Measurements from ENCODE around the gene LMOD1.
"Not testable (repeated sequence)": the region's sequence is repeated elsewhere in the genome, so short reads cannot be mapped to it uniquely, and the experiment has no call there.

LMOD1 gene

DNA sequence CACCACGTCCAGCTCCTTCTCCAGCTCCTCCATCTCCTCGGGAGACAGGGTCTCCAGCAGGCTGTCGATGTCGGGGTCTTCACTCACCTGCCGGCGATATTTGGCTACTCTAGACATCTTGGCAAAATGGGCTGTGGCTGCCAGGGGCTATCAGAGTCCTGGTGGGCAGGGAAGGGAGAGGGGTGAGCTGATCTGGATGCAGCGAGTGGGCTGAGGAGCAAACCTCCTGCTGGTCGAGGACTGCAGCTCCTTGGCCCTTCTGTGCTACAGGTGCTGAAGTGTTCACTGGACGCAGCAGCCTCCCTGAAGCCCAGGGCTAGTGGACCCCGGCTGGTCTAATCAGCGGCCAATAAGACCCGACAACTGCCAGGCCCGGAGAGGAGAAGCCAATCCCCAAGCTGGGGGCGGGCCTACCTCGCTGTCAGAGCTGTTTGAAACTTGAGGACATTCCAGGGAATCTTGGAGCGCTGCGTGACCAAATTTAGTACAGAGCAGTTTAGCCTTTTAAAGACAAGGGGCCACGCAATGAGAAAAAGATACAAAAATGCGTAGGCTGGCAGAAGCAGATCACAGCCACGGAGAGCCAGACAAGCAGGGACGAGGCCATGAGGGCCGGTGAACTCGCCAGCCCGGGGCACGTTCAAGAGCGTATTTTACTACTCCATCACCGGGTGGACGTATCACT, at the start of gene LMOD1:
TSS of gene LMOD1 (minus strand) at position 325 of the 685 bp plus-strand sequence. CDS start at position 117, 208 bp downstream.
- DNase-seq = no peak

DNA sequence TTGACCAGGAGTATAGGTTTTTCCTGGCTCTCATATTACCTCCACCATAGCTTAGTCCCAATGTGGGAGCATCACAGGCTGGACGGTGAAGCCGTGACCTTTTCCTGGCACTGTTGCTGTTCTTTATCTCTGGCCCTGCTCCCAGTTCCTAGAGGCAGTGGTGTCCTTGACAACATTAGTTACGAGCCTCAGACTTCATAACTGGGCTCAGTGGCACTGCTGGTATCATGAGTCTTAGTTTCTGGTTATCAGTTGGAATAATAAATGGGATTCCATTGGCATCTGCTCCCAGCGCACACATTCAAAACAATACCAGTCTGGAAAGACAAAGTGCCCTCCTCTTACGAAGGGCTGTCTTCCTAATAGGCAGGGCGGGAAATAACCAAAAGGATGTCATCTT, 44.1 kb upstream of the LMOD1 start:
- no peak for DNase-seq

DNA sequence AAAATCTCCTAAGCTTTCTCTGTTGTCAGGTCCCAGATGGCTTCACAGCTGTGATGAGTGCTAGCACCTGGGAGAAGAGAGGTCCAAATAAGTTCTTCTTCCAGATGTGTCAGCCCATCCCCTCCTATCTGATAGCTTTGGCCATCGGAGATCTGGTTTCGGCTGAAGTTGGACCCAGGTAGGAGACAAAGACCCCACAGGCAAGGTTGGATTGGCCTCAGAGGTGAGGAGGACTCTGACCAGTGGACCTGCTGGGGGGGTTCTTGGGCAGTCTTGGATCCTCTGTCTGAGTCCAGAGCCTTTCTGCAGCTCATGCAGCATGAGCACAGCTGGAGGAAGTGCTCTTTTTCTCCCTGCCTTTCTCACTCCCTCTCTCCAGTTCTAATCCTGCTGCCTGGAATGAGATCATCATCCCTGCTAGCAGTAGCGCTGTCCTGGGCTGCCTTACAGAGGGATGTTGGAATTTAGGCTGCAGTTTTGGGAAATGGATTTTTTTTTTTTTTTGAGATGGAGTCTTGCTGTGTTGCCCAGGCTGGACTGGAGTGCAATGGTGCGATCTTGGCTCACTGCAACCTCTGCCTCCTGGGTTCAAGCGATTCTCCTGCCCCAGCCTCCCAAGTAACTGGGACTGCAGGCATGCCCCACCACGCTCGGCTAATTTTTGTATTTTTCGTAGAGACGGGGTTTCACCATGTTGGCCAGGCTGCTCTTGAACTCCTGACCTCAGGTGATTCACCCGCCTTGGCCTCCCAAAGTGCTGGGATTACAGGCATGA, 43.2 kb upstream of the LMOD1 start:
- DNase-seq = no peak

DNA sequence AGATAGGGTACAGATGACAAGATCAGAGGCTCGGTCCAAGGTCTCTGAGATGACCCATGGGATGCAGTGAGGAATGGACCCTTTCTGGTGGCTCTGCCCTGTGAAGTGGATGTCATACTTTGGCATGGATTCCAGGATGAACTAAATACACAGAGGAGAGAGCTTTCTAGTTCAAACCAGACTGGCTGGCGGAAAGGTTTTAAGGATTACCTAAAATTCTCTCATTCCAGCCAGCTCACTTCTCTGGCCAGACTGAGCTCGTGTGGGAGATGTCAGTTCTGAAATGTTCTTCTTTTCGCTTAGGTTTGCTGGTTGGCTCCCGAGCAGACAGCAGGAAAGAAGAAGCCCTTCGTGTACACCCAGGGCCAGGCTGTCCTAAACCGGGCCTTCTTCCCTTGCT, 42.3 kb upstream of the LMOD1 start:
- DNase-seq = no peak

DNA sequence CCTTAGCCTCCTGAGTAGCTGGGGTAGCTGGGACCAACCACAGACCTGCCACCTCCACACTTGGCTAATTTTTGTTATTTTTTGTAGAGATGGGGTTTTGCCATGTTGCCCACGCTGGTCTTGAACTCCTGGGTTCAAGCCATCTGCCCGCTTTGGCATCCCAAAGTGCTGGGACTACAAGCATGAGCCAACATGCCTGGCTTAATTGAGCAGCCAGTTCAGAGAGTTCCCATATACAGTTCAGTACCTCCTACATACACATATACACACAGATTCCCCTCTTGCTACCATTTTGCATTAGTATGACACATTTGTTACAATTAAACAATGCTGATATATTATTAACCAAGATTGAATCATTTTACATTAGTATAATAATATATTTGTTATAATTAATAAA, 39.0 kb upstream of the LMOD1 start:
- no peak for DNase-seq

DNA sequence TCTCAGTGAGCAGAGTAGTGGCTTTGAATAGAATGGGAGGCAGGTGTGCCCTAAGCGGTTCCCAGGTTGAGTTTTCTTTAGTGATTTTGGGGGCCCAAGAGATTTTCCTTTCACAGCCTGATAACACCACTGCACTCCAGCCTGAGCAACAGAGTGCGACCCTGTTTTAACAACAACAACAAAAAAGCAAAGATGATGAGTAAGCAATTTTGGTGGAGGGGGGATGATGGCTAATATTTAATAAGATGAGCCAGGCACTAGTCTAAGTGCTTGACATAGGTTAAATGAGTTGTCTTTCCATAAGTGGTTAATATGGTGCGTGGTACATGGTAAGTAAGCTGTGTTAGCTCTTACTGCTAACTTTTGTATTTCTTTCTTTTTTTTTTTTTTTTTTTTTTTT, 38.1 kb upstream of the LMOD1 start:
- no peak for DNase-seq

DNA sequence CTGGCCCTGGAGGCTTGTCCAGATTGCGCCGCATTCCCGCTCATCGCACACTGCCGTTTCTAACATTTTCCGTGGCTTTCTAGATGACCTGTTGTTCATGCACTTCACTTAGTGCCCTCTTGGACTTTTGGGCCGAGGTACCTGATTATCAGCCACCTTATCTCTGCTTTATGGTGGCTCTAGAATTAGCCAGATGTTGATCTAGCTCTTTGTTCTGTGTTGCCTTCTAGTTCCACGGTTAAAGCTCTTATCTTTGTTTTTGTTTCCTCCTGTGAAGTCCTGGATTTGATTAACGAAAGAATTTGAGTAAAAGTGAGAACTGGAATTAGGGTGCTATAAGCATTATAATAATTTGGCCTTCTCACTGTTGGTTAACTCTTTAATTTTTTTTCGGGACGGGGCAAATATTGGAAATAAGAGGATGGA, 37.0 kb upstream of the LMOD1 start:
- DNase-seq = no peak

DNA sequence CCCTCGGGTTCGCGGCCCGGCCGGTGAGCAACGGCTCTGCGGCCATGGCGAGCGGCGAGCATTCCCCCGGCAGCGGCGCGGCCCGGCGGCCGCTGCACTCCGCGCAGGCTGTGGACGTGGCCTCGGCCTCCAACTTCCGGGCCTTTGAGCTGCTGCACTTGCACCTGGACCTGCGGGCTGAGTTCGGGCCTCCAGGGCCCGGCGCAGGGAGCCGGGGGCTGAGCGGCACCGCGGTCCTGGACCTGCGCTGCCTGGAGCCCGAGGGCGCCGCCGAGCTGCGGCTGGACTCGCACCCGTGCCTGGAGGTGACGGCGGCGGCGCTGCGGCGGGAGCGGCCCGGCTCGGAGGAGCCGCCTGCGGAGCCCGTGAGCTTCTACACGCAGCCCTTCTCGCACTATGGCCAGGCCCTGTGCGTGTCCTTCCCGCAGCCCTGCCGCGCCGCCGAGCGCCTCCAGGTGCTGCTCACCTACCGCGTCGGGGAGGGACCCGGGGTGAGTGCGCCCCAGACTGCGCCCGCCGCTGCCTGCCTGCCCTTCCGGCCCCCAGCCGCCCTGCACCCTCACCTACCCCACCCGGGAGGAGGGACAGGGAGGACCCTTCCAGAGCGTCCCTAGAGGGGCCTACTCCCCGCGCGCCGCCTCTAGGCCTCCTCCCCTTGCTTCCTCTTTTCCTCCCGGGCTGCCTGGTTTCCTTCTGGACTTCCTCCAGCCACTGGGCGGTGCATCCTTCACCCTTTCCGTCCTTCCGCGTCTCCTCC, 36.5 kb upstream of the LMOD1 start, which contains the start of gene RNPEP:
TSS of gene RNPEP (plus strand) at position 26 of the 757 bp plus-strand sequence. CDS start at position 45, 19 bp downstream.
- peak; percentile 58 for DNase-seq

DNA sequence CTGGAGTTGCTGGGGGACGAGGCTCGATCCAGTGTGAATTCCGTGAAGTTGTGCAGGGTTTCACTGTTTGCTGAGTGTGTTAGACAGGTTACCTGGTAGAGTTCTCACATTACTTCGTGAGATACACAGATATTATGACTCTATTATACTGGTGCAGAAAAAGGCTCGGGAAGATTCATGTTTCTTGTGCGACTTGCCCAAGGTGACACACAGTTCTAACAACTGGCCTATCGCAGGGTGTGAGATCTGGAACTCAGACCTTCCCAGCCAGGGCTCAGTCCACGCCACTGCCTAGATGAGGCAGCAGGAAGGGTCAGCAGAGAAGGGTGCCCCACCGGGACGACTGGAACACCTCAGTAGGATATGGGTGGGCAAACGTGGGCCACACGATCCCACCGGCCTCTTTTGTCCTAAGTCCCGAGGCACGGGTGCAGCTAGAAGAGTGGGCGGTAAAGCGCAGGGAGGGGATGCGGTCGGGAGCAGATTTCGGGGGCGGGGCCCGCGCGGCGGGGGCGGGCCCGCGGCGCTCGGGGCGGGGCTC, 35.8 kb upstream of the LMOD1 start:
- peak; percentile 73 for DNase-seq

DNA sequence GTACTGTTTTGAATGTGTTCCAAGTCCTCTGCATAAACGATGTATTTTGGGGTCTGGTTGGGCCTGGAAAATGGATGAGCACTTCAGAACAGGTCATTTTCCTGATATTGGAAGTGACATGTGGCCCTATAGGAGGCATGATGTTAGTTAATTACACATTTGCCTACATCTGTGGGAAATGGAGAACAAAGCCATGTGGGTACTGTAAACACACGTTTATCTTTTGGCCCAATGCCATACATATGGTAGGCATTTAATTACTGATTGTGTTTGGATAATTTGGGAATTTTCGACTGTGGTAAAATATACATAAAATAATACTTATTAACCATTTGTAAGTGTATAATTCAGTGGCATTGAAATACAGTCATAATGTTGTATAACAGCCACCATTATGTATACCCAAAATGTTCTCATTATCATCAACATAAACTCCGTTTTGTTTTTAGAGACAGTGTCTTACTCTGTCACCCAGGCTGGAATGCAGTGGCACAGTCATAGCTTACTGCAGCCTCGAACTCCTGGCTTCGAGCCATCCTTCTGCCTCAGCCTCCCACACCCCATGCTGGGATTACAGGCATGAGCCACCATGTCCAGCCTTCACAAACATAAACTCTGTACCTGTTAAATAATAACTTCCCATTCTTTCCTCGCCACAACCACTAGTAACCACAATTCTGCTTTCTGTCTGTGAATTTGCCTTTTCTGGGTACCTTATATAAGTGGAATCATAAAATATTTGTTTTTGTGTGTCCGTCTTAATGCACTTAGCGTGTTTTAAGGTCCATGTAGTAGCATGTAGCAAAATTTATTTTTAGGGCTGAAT, 24.2 kb upstream of the LMOD1 start:
- DNase-seq = no peak

- no peak for DNase-seq
These were observed 22.0 kb upstream of the LMOD1 start for GRCh38 chr1:201968202-201968925.

DNA sequence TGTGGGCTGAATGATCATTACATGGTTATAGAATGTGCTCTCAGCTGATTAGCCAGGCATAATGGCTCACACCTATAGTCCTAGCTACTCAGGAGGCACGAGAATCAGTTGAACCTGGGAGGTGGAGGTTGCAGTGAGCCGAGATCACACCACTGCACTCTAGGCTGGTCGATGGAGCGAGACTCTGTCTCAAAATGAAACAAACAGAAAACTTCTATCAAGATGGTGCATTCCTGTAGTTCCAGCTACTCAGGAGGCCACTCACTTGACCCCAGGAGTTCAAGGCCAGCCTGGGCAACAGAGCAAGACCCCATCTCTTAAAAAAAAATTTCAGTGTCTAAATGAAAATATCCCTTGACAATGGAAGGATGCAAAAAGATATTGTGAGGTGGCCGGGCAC, 19.8 kb upstream of the LMOD1 start:
- DNase-seq = no peak

GRCh38 chr1:201964261-201964660, 17.9 kb upstream of the LMOD1 start:
- no peak for DNase-seq

DNA sequence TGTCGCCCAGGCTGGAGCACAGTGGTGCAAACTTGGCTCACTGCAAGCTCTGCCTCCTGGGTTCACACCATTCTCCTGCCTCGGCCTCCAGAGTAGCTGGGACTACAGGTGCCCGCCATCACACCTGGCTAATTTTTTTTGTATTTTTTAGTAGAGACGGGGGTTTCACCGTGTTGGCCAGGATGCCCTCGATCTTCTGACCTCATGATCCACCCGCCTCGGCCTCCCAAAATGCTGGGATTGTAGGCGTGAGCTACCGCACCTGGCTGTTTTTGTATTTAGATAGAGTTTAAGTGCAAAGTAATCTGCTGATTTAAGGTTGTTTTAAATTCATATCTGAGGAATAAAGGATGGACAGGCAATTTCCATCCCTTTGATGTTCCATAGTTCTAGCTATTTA, 16.0 kb upstream of the LMOD1 start:
- DNase-seq = not testable (repeated sequence)

- DNase-seq = no peak
These were observed 12.0 kb upstream of the LMOD1 start for GRCh38 chr1:201958348-201958747.

GRCh38 chr1:201955729-201956143, 9.4 kb upstream of the LMOD1 start:
- DNase-seq = no peak

- peak; percentile 96 for DNase-seq
These were observed 8.8 kb upstream of the LMOD1 start, which contains the start of gene TIMM17A for GRCh38 chr1:201955009-201955728. TSS of gene TIMM17A (plus strand) at chr1:201955503. CDS start at chr1:201955527, 24 bp downstream.

GRCh38 chr1:201954263-201955008, 8.1 kb upstream of the LMOD1 start:
- DNase-seq = peak; percentile 26

- no peak for DNase-seq
These were observed 3.1 kb upstream of the LMOD1 start for GRCh38 chr1:201949491-201949890.

- no peak for DNase-seq
These were observed 1.3 kb upstream of the LMOD1 start for GRCh38 chr1:201947697-201948008.

Data from activated naive CD4-positive, alpha-beta T cell treated with Interleukin-2 at 50 U/mL for 16 hours (primary cell).